ENCODE measurements around the gene RPL29.

Gene RPL29

DNA sequence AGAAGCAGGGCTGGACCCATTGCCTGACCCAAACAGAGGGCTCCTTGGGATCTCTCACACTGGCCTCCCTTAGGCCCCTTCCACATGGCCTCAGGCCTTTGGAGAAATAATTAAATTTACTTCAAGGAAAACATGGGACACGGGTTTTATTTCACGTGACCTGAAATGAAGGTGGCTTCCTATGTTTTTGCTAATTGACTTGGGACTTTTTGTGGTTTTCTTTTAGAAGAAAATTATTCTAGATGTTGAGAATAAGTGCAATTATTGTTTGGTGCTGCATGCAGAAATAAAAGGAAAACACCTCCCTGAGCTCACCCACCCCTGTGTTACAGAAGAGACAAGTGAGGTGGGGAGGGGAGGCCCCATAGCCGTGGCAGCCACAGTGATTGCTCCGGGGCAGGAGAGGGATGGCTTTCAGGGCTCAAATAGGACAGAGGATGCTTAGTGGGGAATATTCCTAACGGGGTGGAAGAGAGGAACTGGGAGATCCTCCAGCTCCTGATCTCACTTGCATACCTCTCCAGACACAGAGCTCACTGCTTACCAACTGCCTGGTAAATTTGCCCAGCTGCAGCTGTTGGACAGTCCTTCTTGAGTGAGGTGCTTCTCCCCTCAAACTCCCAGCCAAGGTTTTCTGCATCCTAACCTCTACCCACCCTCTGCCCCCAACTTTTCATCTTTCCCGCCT lies 29.2 kb upstream of the RPL29 start:
- no peak for DNase-seq

DNA sequence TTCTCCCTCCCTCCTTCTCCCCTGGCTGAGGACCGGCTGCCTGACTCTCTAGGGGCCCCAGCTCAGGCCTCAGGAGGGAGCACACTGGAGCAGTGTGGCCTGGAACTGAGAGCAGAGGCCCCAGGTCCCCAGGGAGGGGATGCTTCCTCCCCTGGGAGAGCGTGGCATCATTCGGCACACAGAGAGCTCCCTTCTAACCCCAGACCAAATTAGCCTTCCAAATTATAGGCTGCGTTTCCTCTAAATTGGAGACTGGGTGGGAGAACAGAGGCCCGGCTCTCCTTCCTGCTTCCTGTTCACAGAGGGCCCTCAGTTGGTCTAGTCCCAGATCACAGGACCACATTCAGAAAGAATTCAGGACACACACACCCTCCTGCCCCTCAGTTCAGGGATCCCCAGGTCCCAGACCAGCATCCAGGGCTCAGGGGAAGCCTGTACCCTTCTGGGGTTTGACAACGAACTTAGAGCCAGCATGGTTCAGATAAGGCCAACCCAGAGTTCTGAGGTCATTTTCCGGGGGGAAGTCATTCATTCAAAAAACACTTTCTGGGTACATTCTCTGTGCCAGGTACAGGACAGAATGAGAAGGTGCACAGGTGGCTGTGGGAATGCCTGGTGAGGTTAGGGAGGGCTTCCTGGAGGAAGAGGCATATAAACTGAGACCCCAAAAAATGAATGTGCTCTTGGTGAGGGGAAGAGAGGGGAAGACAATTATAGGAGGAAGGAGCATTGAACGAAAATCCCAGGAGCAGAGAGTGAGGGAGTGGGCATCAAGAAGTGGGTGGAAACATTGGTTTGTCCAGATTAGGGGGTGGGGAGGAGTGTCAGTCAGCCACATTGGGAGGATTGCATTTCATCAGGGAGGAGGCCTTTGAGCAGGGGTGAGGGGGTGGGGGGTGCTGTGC lies 28.4 kb upstream of the RPL29 start:
- no peak for DNase-seq

GRCh38 chr3:52023101-52023770 lies 27.5 kb upstream of the RPL29 start:
- no peak for DNase-seq

DNA sequence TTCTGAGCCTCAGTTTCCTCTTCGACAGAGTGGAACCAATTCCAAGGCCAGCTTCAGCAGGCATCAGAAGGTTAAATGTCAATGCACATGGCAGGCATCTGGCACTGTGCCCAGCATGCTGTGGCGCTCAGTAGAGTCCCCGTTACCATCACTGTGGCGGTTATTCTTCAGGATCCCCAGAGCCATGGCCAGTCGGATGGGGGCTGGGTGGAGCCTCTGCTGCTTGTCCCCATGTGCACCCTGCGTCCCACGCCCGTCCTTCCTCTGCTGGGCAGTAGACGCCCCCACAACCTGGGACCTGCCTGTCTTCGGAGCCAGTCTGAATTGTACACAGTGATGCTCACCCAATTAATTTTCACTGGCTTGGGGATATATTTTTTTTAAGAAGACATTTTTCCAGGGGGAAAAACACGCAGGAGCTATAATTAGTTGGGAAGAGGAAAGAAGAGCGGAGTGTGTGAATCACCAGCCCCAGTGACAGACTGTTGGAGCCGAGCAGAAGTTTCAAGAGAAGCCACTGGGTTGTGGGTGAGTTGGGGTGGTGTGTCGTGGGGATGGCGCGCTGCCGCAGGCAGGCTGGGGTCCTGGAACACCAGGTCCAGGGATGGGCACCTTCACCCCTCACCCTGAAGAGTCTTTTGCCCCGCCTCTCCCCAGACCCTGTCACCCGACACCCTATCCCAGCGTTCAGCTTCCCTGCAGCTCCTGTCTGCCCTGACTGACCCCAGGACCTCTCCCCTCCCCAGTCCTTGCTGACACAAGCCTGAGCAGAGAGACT lies 26.8 kb upstream of the RPL29 start:
- DNase-seq, result no peak

GRCh38 chr3:52021489-52022268 lies 26.0 kb upstream of the RPL29 start:
- DNase-seq, result no peak

GRCh38 chr3:52020796-52021195 lies 25.1 kb upstream of the RPL29 start:
- no peak for DNase-seq

DNA sequence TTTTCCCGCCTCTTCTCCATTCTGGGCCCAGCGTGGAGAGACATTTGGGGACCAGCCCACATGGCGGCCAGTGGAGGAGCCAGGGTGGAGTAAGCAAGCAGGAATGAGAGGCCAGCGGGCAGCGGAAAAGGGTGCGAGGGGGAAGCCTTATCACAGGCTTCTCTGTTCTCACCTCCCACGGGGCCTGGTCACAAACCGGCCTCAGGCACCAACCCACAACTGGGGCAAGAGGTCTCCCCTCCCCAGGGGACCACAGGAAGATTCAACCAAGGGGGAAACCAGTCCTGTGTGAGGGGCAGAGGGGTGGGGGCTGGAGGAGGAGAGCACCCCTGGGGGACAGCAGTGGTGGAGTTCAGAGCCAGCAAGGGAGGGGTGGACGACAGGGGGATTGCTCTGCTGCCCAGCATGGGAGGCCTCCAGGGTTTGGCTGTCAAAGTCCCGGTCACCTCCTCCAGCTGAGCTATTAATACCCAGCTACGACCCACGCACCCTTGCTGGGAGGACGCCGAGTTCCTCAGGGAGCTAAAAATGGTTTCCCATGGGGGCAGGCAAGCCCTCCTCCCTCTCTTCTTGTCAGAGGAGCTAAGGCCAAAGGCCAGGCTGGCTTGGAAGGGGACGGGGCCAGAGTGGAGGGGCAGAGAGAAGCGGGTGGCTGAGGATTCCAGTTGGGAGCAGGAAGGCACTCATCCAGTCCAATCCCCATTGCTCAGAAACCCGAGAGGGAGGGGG lies 23.8 kb upstream of the RPL29 start:
- DNase-seq, result no peak

- no peak for DNase-seq
Measured at GRCh38 chr3:52018319-52019000, 22.8 kb upstream of the RPL29 start.

DNA sequence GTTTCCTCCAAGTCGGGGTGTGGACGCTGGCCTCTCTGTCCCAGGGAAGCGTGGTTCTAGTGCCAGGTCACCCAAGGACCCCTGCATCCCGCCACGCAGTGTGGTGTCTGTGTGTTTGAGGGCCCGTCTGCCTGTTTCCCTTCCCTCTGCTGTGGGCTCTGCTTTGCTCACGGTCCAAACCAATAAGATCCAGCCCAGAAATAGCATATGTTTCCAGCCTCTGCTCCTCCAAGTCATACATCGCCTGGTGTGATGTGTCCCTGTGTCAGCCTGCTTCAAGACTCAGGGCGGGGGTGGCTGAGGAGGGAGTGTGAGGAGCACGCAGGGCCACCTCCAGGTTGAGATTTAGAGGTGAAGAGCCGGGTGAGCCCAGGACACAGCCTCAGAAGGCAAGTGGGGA lies 21.9 kb upstream of the RPL29 start:
- DNase-seq, result no peak

DNA sequence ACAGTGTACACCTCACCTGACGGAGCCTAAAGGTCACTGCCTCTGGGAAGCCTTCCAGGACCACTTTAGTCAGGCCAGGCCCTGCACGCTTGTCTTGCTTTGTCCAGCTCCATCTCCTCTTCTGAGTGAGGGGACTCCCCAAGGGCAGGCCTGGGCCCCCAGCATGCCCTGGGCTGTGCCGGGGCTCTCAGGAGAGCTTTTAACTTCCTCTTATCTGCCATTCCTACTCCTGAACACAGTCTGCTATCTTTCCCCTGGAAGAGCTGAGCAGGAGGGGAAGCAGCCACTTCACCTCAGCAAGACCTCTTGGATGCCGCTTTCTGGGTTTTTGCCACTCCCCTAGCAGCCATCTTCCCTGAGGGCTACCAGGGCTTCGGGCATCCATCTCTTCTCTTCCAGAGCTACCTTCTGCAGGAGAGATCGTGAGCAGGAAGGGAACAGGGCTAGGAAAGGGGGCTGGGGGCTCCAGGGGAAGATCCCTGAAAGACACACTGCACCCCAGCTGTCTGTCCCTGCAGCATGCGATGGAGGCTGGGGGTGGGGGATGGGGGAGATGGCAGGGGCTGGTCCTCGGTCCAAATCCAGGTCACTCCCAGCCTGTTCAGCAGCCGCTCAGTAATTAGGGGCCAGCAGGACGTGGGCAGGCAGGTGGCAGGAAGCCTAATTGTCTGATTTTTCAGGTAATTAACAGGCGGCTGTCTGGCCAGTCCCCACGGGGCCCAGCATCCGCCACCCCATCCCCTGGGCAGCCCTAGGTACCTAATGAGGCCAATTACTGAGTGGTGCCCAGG lies 19.9 kb upstream of the RPL29 start:
- no peak for DNase-seq

DNA sequence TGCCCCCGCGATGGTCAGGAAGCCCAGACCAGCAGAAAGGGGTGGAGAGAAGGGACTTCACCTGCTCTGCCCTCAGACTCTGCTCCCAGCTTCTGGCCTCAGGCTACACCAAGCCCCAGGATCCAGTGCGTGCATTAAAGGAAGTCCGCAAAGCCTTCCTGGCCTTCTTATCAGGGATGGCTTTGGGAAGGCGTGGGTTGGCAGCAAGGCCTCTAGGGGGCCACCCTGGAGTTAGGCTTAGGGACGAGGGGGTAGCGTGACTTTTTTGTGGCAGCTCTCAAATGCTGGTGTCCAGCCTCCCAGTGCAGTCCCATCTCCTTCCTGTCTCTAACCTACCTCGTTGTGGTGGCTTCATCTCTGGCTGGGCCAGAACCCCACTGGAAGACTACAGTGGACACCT lies 18.9 kb upstream of the RPL29 start:
- no peak for DNase-seq

- DNase-seq, result no peak
Measured at GRCh38 chr3:52013802-52014598, 18.3 kb upstream of the RPL29 start.

GRCh38 chr3:52012699-52013098 lies 17.0 kb upstream of the RPL29 start:
- DNase-seq, result no peak

- no peak for DNase-seq
Measured at GRCh38 chr3:52010431-52010830, 14.7 kb upstream of the RPL29 start.

DNA sequence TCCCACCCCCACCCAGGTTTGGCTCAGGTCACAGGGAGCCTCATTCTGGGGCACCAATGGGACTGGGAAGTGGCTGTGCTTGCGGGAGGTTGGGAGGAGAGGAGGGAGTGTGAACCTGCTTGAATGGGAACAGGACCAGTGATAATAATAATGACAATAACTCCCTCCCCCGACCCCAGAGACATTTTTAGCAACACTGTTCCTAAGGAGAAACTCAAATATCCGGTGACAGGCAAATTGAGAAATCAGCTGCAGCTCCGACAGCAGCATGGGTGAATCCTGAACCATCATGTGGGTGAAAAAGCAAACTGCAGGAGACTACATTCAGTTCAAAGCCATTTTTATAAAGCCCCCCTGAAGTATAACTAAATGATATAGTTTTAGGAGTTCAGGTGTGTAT lies 11.6 kb upstream of the RPL29 start:
- no peak for DNase-seq

- DNase-seq, result no peak
Measured at GRCh38 chr3:52006820-52007133, 11.1 kb upstream of the RPL29 start.

- no peak for DNase-seq
Measured at GRCh38 chr3:52006017-52006819, 10.5 kb upstream of the RPL29 start.

GRCh38 chr3:52005571-52005986 lies 9.9 kb upstream of the RPL29 start:
- DNase-seq, result no peak
